ENCODE results near the gene IFITM1.
"Not testable (repeated sequence)": the region's sequence is repeated elsewhere in the genome, so short reads cannot be mapped to it uniquely, and the experiment has no call there.

IFITM1 gene

GRCh38 chr11:308740-309665 lies 4.8 kb upstream of the IFITM1 start:
- DNase-seq (ENCODE audit: low read depth in 2 of 2): not testable (repeated sequence)

- DNase-seq (ENCODE audit: low read depth in 2 of 2): not testable (repeated sequence)
These were observed 3.8 kb upstream of the IFITM1 start for GRCh38 chr11:309979-310572.

GRCh38 chr11:311013-311748 lies 2.7 kb upstream of the IFITM1 start:
- not testable (repeated sequence) for DNase-seq (ENCODE audit: low read depth in 2 of 2)

- no peak for DNase-seq (ENCODE audit: low read depth in 2 of 2)
These were observed 1.6 kb upstream of the IFITM1 start for GRCh38 chr11:312092-312816.

GRCh38 chr11:313304-313786 lies 495 bp upstream of the IFITM1 start:
- no peak for DNase-seq (ENCODE audit: low read depth in 2 of 2)

GRCh38 chr11:314554-314875 lies 675 bp downstream of the IFITM1 start:
- DNase-seq (ENCODE audit: low read depth in 2 of 2): not testable (repeated sequence)

GRCh38 chr11:315051-315481 lies 1.2 kb downstream of the IFITM1 start:
- no peak for DNase-seq (ENCODE audit: low read depth in 2 of 2)

- no peak for DNase-seq (ENCODE audit: low read depth in 2 of 2)
These were observed 1.7 kb downstream of the IFITM1 start for GRCh38 chr11:315516-315994.

- no peak for DNase-seq (ENCODE audit: low read depth in 2 of 2)
These were observed 2.3 kb downstream of the IFITM1 start for GRCh38 chr11:316031-316701.

GRCh38 chr11:316891-317301 lies 3.1 kb downstream of the IFITM1 start:
- no peak for DNase-seq (ENCODE audit: low read depth in 2 of 2)

- not testable (repeated sequence) for DNase-seq (ENCODE audit: low read depth in 2 of 2)
These were observed 4.0 kb downstream of the IFITM1 start for GRCh38 chr11:317668-318404.

GRCh38 chr11:318405-319120 lies 4.7 kb downstream of the IFITM1 start:
- DNase-seq (ENCODE audit: low read depth in 2 of 2): not testable (repeated sequence)

- not testable (repeated sequence) for DNase-seq (ENCODE audit: low read depth in 2 of 2)
These were observed 5.5 kb downstream of the IFITM1 start for GRCh38 chr11:319121-319887.

- not testable (repeated sequence) for DNase-seq (ENCODE audit: low read depth in 2 of 2)
These were observed 6.0 kb downstream of the IFITM1 start for GRCh38 chr11:319888-320273.

GRCh38 chr11:324156-324555 lies 10.3 kb downstream of the IFITM1 start:
- DNase-seq (ENCODE audit: low read depth in 2 of 2): no peak

- DNase-seq (ENCODE audit: low read depth in 2 of 2): not testable (repeated sequence)
These were observed 11.0 kb downstream of the IFITM1 start for GRCh38 chr11:324593-325517.

- DNase-seq (ENCODE audit: low read depth in 2 of 2): no peak
These were observed 12.2 kb downstream of the IFITM1 start for GRCh38 chr11:325796-326591.

Data from stimulated activated CD8-positive, alpha-beta memory T cell treated with anti-CD3 and anti-CD28 coated beads, Interleukin-15, amount 100 ng/mL, for 48 hours (primary cell).